Left forelimb (tissue), 1 donor: Measurements from ENCODE around the gene OR2D2.
"Not testable (repeated sequence)": the region's sequence is repeated elsewhere in the genome, so short reads cannot be mapped to it uniquely, and the experiment has no call there.

Source experiments
- DNase-seq: peaks from one replicate; pipeline ENCODE4 v3.0.0-alpha.2; 2018; ENCODE audit warnings: low spot score

Gene OR2D2

DNA sequence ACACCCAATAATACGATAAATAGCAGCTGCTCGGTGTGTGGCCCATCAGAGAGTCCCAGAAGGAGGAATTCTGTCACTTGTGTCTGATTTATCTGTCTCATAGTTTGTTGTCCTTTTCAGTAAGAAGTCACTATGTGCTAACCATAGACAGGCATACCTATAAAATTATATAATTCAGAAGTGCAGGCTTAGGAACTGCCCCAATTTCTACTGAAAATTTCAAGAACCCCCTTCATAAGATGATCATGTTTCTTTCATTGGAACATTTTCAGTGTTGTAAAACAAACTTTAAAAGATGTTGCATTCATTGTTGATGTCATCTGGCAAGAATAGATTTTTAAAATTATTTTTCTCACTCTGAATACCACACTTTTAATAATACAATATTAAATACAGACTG lies at the start of gene OR2D2:
TSS of gene OR2D2 (minus strand) at position 101 of the 400 bp plus-strand sequence. CDS start at position 101, 0 bp downstream.
- DNase-seq, result no peak

DNA sequence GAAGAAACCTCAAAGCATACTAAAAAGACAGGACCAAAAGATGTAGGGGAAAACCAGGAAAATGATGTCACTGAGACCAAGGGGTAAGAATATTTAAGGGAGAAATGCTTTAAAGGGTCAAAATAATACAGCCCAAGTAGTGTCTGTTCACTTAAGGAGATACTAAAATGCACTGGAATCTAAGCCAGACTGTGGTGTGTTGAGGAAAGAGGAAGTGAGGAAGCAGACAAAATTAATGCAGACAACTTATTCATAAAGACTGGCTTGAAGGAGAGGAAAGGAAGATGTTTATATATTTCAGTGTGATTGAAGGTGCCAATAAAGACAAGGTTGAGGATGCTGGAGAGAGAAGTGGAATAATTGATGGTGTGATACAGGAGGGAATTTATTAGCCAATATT lies 49.7 kb upstream of the OR2D2 start:
- DNase-seq, result no peak

GRCh38 chr11:6932145-6932544 lies 39.8 kb upstream of the OR2D2 start:
- no peak for DNase-seq

- DNase-seq, result no peak
Measured at GRCh38 chr11:6931146-6931713, 38.9 kb upstream of the OR2D2 start.

- no peak for DNase-seq
Measured at GRCh38 chr11:6928916-6929315, 36.6 kb upstream of the OR2D2 start.

GRCh38 chr11:6927030-6927617 lies 34.8 kb upstream of the OR2D2 start:
- no peak for DNase-seq

DNA sequence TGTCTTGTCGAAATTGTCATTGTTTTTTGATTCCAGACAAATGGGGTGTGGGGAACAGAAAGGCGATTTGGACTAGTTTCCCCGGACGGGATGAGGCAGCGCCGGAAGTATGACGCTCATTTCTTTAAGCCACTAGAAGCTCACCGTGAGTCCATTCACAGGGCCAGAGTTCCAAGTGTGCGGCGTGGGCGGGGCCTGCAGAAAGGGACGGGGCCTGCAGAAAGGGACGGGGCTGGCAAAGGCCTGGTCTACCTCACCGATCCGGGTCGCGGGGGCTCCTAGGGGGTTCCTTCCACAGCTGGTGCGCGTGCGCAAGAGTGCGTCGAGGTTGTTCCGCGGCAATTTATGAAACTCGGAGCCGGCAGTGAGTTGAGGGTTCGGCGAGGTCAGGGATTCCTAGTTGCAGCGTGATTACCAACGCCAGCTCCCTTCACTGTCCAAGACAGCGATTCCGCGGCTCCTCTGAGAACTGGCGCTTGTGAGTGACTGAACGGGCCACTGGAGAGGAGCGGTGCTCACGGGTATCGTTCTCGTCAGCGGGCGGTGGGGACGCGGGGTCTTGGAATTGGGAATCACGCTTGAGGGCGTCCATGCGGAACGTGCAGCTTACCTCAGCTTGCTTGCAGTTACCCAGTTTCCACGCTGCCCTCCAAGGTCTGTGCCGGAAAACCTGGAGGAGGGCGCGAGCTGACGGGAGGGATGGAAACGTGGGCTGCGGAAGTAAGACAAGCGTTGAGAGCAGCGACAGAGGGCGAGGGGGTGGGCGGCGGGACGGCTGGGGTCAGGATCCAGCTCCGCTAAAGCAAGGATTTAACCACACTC lies 34.1 kb upstream of the OR2D2 start, which contains the start of gene ZNF215:
TSS of gene ZNF215 (plus strand) at position 219 of the 822 bp plus-strand sequence. CDS start 5,847 bp downstream, outside the sequence.
- peak; percentile 85 for DNase-seq

DNA sequence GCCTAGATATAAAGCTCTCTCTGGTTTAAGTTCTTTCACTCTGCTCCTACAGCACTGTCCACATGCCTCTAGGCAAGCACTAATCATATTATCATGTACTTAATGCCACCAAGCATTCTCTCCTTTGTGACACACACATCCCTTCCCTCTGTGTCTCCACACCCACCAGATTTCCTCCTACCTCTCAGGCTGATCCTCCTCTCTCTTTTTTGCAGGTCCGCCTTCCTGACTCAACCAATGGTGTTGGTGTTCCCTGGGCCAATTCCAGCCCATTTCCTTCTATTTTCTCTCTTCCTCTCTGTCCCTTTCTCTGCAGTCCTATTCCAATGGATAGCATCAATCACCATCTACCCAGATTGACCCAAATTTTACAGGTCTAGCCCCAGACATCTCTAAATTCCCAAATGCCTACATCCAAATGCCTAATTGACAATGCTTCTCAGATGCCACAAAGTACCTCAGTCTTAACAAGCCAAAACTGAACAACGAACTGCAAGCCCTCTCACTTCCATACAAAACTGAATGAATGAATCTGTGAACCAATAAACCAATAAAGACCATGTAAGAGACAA lies 33.4 kb upstream of the OR2D2 start:
- DNase-seq, result no peak

- DNase-seq, result no peak
Measured at GRCh38 chr11:6925007-6925577, 32.8 kb upstream of the OR2D2 start.

DNA sequence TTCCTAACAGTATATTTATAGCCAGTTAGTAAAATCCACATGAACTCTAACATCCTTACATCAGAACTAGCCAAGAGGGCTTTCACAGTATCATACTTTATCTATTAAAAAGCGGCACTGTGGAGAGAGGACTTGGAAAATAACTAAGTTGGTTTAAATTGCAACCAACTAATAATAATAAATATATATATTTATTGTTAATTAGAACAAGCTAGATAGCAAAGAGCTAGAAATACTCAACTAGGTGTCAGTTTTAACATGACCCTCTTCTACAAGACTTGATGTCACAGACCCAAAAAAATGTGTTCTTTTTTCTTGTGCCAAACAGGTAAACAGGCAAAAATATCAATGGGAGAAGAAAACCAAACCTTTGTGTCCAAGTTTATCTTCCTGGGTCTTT lies 28.4 kb upstream of the OR2D2 start, which contains the start of gene OR2D3:
TSS of gene OR2D3 (plus strand) at position 301 of the 400 bp plus-strand sequence. CDS start at position 301, 0 bp downstream.
- no peak for DNase-seq

DNA sequence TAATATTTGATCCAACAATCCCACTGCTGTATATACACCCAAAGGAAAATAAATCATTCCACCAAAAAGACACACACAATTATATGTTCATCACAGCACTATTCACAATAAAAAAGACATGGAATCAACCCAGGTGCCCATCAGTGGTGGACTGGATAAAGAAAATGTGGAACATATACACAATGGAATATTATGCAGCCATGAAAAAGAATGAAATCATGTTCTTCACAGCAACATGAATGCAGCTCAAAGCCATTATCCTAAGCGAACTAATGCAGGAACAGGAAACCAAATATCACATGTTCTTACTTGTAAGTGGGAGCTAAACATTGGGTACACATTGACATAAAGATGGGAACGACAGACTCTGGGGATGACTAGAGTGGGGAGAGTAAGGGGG lies 27.4 kb upstream of the OR2D2 start:
- no peak for DNase-seq

GRCh38 chr11:6911948-6912347 lies 19.6 kb upstream of the OR2D2 start:
- DNase-seq, result no peak

DNA sequence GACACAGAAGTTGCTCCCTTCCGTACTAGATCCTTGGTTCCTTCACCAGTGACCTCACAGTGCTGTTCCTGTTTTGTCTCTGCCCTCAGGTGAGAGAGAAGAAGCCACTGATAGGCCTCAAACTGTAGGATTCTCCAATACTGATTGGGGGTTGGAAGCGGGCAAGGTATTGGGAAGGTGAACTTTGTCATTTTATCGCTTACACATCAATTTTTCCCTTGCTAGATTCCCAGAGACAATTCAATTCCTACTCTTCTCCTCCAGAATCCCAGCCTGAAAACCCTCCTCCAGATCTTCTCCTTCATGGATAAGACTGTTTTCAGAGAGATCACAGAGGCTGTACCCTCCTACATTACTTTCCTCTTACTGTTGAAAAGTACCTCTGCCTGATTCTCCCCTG lies 19.1 kb upstream of the OR2D2 start:
- DNase-seq, result no peak

DNA sequence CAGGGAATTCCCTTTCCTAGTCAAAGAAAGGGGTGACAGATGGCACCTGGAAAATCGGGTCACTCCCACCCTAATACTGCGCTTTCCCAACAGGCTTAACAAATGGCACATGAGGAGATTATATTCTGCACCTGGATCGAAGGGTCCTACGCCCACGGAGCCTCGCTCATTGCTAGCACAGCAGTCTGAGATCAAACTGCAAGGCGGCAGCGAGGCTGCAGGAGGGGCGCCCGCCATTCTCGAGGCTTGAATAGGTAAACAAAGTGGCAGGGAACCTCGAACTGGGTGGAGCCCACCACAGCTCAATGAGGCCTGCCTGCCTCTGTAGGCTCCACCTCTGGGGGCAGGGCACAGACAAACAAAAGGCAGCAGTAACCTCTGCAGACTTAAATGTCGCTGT lies 12.5 kb upstream of the OR2D2 start:
- not testable (repeated sequence) for DNase-seq

GRCh38 chr11:6900327-6900999 lies 8.2 kb upstream of the OR2D2 start:
- DNase-seq, result no peak

DNA sequence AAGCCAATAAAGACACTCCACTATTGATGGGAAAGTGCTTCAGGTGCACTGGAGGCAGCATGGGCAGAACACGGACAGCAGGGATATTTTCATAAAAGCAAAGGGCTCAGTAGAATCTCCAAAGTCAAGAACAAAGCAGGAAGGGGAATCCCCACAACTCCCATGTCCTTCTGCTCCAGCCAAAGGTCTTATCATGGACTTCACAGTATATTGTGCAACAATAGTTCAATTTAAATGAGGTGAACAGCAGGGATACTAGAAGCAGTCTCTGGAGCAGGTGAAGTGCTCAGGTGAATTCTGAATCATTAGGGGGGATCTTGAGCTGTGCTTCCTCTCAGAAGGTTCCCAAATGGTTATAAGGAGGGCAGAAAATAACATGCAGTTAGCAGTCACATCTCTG lies 6.6 kb upstream of the OR2D2 start:
- no peak for DNase-seq

GRCh38 chr11:6895010-6895409 lies 2.7 kb upstream of the OR2D2 start:
- DNase-seq, result no peak

GRCh38 chr11:6894097-6894496 lies 1.8 kb upstream of the OR2D2 start:
- no peak for DNase-seq

GRCh38 chr11:6889835-6890234 lies 2.5 kb downstream of the OR2D2 start:
- DNase-seq, result no peak

DNA sequence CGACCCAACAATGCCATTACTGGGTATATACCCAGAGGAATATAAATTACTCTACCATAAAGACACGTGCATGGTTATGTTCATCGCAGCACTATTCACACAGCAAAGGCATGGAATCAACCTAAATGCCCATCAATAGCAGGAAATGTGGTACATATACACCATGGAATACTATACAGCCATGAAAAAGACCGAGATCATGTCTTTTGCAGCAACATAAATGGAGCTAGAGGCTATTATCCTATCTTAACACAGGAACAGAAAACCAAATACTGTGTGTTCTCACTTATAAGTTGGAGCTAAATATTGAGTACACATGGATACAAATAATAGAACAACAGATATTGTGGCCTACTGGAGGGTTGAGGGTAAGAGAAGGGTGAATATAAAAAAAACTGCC lies 3.5 kb downstream of the OR2D2 start:
- DNase-seq, result no peak

DNA sequence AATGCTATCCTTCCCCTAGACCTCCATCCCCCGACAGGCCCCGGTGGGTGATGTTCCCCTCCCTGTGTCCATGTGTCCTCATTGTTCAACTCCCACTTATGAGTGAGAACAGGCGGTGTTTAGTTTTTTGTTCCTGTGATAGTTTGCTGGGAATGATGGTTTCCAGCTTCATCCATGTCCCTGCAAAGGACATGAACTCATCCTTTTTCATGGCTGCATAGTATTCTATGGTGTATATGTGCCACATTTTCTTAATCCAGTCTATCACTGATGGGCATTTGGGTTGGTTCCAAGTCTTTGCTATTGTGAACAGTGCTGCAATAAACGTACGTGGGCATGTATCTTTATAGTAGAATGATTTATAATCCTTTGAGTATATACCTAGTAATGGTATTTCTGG lies 4.6 kb downstream of the OR2D2 start:
- not testable (repeated sequence) for DNase-seq

- no peak for DNase-seq
Measured at GRCh38 chr11:6882751-6883150, 9.5 kb downstream of the OR2D2 start.
